Psoas muscle (tissue), 8 donors: ENCODE measurements around the gene GTF3C1. TPM values are rescaled to one million over a fixed set of nuclear protein-coding genes. Genes with fewer than 3 reads are reported as not detected.
"Not testable (repeated sequence)": the region's sequence is repeated elsewhere in the genome, so short reads cannot be mapped to it uniquely, and the experiment has no call there.

Experiments
- ATAC-seq, 4 donors: fragments of 200-7000 bp; cut with Tn5 transposase; one replicate each; pipeline ENCODE4 v1.9.1; 2020; ENCODE audit warnings: moderate library complexity in 3 of 4, mild to moderate bottlenecking in 2 of 4
- DNase-seq, 2 donors: peaks; one replicate each; pipeline ENCODE4 v3.0.0-alpha.2; 2020
- H3K27ac ChIP-seq: fragments of 200-600 bp; one replicate; pipeline ENCODE4 v1.8.0; 2022
- H3K27me3 ChIP-seq, 3 donors: fragments of 200-600 bp in 1 of 3; one replicate each; pipeline versions ENCODE4 v1.6.1 to v1.8.0; 2013 to 2022; ENCODE audit warnings: low read length in 2 of 3, mild to moderate bottlenecking in 2 of 3, moderate library complexity in 1 of 3; ENCODE audit not compliant: insufficient read depth in 3 of 3
- H3K36me3 ChIP-seq, 2 donors: fragments of 200-600 bp in 1 of 2; one replicate each; pipeline versions ENCODE4 v1.6.1 to v1.8.0; 2013 to 2022; ENCODE audit warnings: low read depth in 1 of 2, mild to moderate bottlenecking in 1 of 2, moderate library complexity in 1 of 2; ENCODE audit not compliant: insufficient read depth in 1 of 2
- H3K4me1 ChIP-seq: fragments of 200-600 bp; one replicate; pipeline ENCODE4 v1.8.0; 2022
- H3K4me3 ChIP-seq: fragments of 200-600 bp; one replicate; pipeline ENCODE4 v1.8.0; 2022; ENCODE audit warnings: mild to moderate bottlenecking
- H3K9me3 ChIP-seq: fragments of 200-600 bp; one replicate; pipeline ENCODE4 v1.8.0; 2022
- WGBS, 3 donors: extraction: QIAGEN DNeasy Blood & Tissue Kit; methylation state at CpG; one replicate each; pipeline versions ENCODE4 v1.1.6 to v1.1.7; 2013; 5-methylcytosine and 5-hydroxymethylcytosine counted together
- intact Hi-C, 2 donors: fragments of 100-400 bp; cut with DNase I; formaldehyde crosslinking; loops; one replicate each; pipeline versions ENCODE4 v1.11.0 to v1.14.2; 2022
- polyA plus RNA-seq, 3 donors: library from polyadenylated mRNA; stranded (reverse); fragments of 200-250 nt; gene quantifications; one replicate each; pipeline ENCODE4 v1.2.3, GENCODE V29; 2013
- total RNA-seq, 4 donors: library from RNA; stranded (reverse); fragmentation: NEBNext Ultra II Directional in 2 of 4; extraction: Animal tissue kit (Norgen Biotek cat#: 25700) in 2 of 4; gene quantifications; one replicate each; pipeline versions ENCODE4 v1.2.1 to v1.2.4, GENCODE V29; 2021 to 2023
- TF ChIP-seq, protein P1 (sequence below): fragments of 200-600 bp; IDR thresholded peaks from one replicate; pipeline ENCODE4 v1.8.0; 2022; ENCODE audit warnings: antibody characterized with exemption
- donor health status: healthy with polysubstance abuse.
- donor health status: DM: no; HTN: no; CAD: no; lungs with moderate emphysema.
- donor health status: Bipolar disorder and iron deficiency.
- donor health status: healthy.
- donor health status: DM: yes; HTN: yes; CAD: no.
- donor health status: DM: no; HTN: no; CAD: no.
- donor health status: DM: no; HTN: no; CAD: no.
- donor health status: DM: yes; HTN: yes; CAD: no.

Gene GTF3C1
- total and polyA plus RNA-seq, 7 donors: 35.2 to 95.5 (median 50.6) TPM

DNA sequence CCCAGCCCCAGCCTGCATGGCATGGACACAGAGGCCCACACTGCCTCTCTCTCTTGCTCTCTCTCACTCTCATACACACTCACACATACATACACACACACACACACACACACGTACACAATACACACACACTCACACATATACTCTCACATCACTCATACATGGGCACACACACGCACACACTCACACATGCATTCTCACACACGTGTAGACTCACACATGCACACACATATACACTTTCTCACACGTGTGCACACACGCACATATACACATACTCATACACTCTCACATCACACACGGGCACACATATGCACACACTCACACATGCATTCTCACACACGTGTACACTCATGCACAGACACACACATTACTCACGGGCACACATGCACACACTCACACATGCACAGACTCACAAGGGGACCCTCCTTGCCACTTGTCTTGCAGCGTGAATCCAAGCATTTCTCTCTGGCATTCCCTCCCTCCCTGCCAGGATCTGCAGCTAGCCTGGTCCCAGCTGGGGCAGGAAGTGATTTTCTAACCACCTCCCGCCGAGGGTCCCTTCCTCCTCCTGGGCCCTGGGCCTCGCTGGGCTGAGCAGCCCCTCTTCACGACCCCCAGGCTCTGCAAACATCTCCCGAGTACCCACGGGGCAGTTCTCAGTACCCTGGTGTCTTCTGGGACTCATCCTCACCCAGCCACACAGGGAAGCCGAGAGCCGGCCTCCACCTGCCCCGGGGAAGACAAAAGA is 110.3 kb downstream of the GTF3C1 start:
- intact Hi-C loops: no loop called here
- Histone ChIP-seq H3K4me3 (no peak overlapping the region), H3K4me1 (no peaks in the 10 kb centered on the region), H3K27me3 (peaks cover 0 to 1% (median 0%) of the 10 kb centered on the region in 3 donors), H3K9me3 (peaks cover 4% of the 10 kb centered on the region), H3K27ac (no peak overlapping the region), H3K36me3 (no peaks in the 10 kb centered on the region)
- ATAC-seq (no peak), DNase-seq (no peak)
- TF ChIP-seq, protein P1, sequence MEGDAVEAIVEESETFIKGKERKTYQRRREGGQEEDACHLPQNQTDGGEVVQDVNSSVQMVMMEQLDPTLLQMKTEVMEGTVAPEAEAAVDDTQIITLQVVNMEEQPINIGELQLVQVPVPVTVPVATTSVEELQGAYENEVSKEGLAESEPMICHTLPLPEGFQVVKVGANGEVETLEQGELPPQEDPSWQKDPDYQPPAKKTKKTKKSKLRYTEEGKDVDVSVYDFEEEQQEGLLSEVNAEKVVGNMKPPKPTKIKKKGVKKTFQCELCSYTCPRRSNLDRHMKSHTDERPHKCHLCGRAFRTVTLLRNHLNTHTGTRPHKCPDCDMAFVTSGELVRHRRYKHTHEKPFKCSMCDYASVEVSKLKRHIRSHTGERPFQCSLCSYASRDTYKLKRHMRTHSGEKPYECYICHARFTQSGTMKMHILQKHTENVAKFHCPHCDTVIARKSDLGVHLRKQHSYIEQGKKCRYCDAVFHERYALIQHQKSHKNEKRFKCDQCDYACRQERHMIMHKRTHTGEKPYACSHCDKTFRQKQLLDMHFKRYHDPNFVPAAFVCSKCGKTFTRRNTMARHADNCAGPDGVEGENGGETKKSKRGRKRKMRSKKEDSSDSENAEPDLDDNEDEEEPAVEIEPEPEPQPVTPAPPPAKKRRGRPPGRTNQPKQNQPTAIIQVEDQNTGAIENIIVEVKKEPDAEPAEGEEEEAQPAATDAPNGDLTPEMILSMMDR: no peak
- WGBS, 3 donors: 71 to 74% (median 73%) methylated on average over 18 of the region's 18 CpGs

DNA sequence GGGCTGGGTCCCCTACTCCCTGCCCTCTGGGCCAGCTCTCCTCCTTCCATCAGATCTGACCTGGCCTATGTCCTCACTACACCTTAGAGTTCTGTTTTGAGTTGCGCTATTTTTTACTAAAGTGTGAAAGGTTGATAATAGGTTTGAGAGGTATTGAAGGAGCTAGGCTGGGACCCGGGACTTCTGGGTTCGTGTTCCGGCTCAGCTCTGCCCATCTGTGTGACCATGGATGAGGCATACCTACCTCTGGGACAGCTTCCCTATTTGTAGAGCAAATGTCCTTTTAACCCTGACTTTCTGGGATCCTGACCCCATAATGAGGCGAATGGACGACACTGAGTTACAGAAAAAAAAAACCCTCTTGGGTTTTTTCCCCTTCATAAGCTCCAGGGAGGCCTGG is 111.8 kb downstream of the GTF3C1 start:
- Histone ChIP-seq H3K9me3 (no peaks in the 10 kb centered on the region), H3K27ac (no peak overlapping the region), H3K4me1 (no peaks in the 10 kb centered on the region), H3K4me3 (no peak overlapping the region), H3K36me3 (no peaks in the 10 kb centered on the region), H3K27me3 (peaks cover 0 to 1% (median 0%) of the 10 kb centered on the region in 3 donors)
- ATAC-seq: no peak
- TF ChIP-seq, protein P1: no peak
- WGBS, 3 donors: 93 to 96% (median 95%) methylated on average over 6 of the region's 6 CpGs
- no peak for DNase-seq
- intact Hi-C loops: no loop called here

DNA sequence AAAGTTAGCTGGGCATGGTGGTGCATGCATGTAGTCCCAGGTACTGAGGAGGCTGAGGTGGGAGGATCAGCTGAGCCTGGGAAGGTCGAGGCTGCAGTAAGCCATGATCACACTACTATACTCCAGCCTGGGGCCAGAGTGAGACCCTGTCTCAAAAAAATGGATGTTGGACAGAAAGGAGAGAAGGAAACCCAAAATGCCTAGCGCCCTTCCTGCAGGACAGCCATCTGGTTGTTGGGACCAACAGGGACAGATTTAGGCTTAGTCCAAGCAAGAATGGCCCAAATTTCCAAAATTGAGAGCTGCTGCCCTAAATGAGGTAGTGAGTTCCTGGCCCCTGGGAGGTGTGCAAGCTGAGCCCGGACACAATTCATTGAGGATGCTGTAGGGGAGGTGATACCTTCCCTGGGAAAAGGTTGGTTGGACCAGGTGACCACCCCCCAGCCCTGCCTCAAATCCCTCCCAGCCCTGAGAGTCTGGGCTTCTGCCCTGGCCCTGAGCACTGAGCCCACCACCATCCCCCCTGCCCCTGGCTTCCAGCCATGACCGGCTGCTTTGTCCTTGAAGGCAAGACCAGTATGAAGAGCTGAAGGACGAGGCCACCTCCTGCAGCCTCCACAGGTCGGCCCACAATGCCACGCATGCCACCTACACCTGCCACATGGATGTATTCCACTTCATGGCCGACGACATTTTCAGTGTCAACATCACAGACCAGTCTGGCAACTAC is 112.6 kb downstream of the GTF3C1 start:
- ATAC-seq (no peak), DNase-seq (no peak)
- intact Hi-C loops: no loop called here
- Histone ChIP-seq H3K4me1 (no peaks in the 10 kb centered on the region), H3K36me3 (no peaks in the 10 kb centered on the region), H3K27ac (no peak overlapping the region), H3K9me3 (no peaks in the 10 kb centered on the region), H3K27me3 (peaks cover 0 to 1% (median 0%) of the 10 kb centered on the region in 3 donors), H3K4me3 (no peak overlapping the region)
- TF ChIP-seq, protein P1: no peak
- 80 to 87% (median 82%) methylated on average over 9 of the region's 9 CpGs for WGBS, 3 donors

DNA sequence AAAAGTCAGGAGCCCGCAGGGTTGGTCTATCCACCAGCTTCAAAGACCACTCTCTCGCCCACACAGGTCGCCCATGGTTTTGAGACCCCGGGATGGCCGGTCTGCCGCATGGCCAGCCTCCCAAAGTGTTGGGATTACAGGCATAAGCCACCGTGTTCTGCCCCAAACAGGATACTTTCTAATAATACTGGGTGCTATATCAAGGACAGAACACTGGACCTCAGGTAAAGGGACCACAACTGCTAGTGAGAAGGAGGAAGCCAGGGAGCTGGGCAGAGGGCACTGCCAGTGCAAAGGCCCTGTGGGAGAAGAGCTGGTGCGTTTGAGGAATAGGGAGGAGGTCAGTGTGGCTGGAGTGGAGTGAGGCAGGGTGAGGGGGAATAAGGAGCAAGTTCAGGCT is 113.6 kb downstream of the GTF3C1 start:
- intact Hi-C loops: no loop called here
- H3K36me3 ChIP-seq: no peaks in the 10 kb centered on the region
- TF ChIP-seq, protein P1: no peak
- peaks cover 0 to 4% (median 0%) of the 10 kb centered on the region in 3 donors for H3K27me3 ChIP-seq
- ATAC-seq (no peak), DNase-seq (no peak)
- 86 to 91% (median 89%) methylated on average over 8 of the region's 8 CpGs for WGBS, 3 donors
- H3K4me3 ChIP-seq: no peak overlapping the region
- H3K9me3 ChIP-seq: no peaks in the 10 kb centered on the region
- H3K27ac ChIP-seq: no peak overlapping the region
- H3K4me1 ChIP-seq: no peaks in the 10 kb centered on the region

DNA sequence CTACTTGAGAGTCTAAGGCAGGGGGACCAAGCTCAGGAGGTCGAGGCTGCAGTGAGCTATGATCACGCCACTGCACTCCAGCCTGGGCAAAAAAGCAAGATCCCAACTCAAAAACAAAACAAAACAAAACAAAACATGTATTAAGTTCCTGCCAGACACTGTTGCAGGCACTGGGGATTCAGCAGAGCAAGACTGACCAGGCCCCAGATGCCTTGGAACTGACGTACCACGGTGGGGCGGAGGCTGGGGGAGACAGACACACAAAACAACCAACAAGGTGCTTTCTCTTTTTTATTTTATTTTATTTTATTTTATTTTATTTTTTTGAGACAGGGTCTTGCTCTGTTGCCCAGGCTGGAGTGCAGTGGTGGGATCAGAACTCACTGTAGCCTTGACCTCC is 114.6 kb downstream of the GTF3C1 start:
- H3K27ac ChIP-seq, ATAC-seq, H3K4me3 ChIP-seq, H3K27me3 ChIP-seq, H3K36me3 ChIP-seq, H3K9me3 ChIP-seq, H3K4me1 ChIP-seq, DNase-seq, intact Hi-C loops: not testable (repeated sequence)
- 85 to 94% (median 89%) methylated on average over 5 of the region's 5 CpGs for WGBS, 3 donors
